HG02588 (cell line): ENCODE data around the gene SOX30.
"Not testable (repeated sequence)": the region's sequence is repeated elsewhere in the genome, so short reads cannot be mapped to it uniquely, and the experiment has no call there.

Source experiments
- ATAC-seq: cut with Tn5 transposase; IDR thresholded peaks from one replicate; pipeline ENCODE4 v1.9.1; 2021; ENCODE audit warnings: mild to moderate bottlenecking, moderate library complexity; ENCODE audit not compliant: unreplicated experiment

Gene SOX30

GRCh38 chr5:157652377-157652692 is at the start of gene SOX30:
TSS of gene SOX30 (minus strand) at chr5:157652438. CDS start at chr5:157652078, 360 bp downstream.
- ATAC-seq = no peak

- ATAC-seq = not testable (repeated sequence)
Measured at GRCh38 chr5:157698674-157699073, 46.4 kb upstream of the SOX30 start.

- not testable (repeated sequence) for ATAC-seq
Measured at GRCh38 chr5:157696154-157696553, 43.9 kb upstream of the SOX30 start.

- not testable (repeated sequence) for ATAC-seq
Measured at GRCh38 chr5:157693816-157694215, 41.6 kb upstream of the SOX30 start.

GRCh38 chr5:157690690-157691433 is 38.6 kb upstream of the SOX30 start:
- ATAC-seq = no peak

- no peak for ATAC-seq
Measured at GRCh38 chr5:157689942-157690689, 37.9 kb upstream of the SOX30 start.

- no peak for ATAC-seq
Measured at GRCh38 chr5:157687198-157687554, 34.9 kb upstream of the SOX30 start.

- ATAC-seq = not testable (repeated sequence)
Measured at GRCh38 chr5:157686276-157687197, 34.3 kb upstream of the SOX30 start.

- no peak for ATAC-seq
Measured at GRCh38 chr5:157682257-157682656, 30.0 kb upstream of the SOX30 start.

- no peak for ATAC-seq
Measured at GRCh38 chr5:157681048-157681447, 28.8 kb upstream of the SOX30 start.

- no peak for ATAC-seq
Measured at GRCh38 chr5:157680239-157680638, 28.0 kb upstream of the SOX30 start.

- no peak for ATAC-seq
Measured at GRCh38 chr5:157679801-157680200, 27.6 kb upstream of the SOX30 start.

GRCh38 chr5:157677931-157678330 is 25.7 kb upstream of the SOX30 start:
- no peak for ATAC-seq

- ATAC-seq = not testable (repeated sequence)
Measured at GRCh38 chr5:157674351-157674750, 22.1 kb upstream of the SOX30 start.

- no peak for ATAC-seq
Measured at GRCh38 chr5:157672976-157673375, 20.7 kb upstream of the SOX30 start.

- ATAC-seq = no peak
Measured at GRCh38 chr5:157671592-157672330, 19.5 kb upstream of the SOX30 start.

- ATAC-seq = peak; percentile 47
Measured at GRCh38 chr5:157670662-157671591, 18.7 kb upstream of the SOX30 start, which contains the start of gene C5orf52. TSS of gene C5orf52 (plus strand) at chr5:157671533. CDS start at chr5:157671615, 82 bp downstream.

GRCh38 chr5:157669701-157670097 is 17.5 kb upstream of the SOX30 start:
- no peak for ATAC-seq

- ATAC-seq = no peak
Measured at GRCh38 chr5:157668356-157668755, 16.1 kb upstream of the SOX30 start.
